Measurements from ENCODE around the gene FHOD1.

Gene FHOD1

DNA sequence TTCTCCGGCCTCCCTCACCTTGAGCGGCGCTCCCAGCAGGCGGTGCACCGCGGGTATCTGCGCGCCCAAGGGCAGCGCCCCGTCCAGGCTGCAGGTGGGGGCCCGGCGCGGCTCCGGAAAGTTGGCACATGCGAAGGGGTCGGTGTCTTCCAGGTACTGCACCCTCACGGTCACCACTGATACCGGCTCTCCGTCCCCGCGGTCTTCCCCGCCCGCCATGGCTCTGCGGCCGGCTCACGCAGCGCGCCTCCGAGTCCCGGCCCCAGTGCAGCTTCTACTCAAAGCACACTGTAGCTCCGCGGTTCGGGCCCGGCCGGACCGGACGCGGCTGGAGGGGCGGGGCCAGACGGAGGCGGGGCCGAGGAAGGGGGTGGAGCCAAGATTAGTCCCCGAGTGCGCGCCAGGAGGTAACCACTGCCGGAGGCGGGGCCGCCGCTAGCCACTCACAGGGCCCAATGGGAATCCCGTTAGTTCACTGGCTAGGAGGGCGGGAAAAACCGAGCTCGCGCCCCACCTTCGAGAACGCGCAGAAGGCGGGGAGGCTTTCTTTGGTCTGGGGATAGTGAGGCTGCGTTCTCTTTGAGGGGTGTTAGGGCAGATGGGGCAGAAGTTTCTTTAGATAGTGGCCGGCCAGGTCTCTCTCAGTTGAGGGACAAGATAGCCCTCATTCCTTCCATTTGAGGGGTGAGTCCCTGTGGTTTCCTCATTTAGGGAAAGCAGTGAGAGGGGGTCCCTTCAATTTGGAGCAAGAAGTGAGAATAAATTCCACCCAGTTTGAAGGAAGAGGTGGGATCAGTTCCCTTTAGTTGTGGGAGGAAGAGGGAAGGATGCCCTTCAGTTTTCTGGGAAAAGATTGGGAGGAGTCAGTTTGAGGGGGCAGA, at the start of gene FHOD1:
FHOD1 (minus strand) TSS at position 290 of the 881 bp plus-strand sequence; CDS start at position 219, 71 bp downstream.
- no peaks in the 10 kb centered on the region for H3K36me3 ChIP-seq (ENCODE audit: control insufficient read depth, insufficient read depth, low read length)
- TF ChIP-seq, protein P1, sequence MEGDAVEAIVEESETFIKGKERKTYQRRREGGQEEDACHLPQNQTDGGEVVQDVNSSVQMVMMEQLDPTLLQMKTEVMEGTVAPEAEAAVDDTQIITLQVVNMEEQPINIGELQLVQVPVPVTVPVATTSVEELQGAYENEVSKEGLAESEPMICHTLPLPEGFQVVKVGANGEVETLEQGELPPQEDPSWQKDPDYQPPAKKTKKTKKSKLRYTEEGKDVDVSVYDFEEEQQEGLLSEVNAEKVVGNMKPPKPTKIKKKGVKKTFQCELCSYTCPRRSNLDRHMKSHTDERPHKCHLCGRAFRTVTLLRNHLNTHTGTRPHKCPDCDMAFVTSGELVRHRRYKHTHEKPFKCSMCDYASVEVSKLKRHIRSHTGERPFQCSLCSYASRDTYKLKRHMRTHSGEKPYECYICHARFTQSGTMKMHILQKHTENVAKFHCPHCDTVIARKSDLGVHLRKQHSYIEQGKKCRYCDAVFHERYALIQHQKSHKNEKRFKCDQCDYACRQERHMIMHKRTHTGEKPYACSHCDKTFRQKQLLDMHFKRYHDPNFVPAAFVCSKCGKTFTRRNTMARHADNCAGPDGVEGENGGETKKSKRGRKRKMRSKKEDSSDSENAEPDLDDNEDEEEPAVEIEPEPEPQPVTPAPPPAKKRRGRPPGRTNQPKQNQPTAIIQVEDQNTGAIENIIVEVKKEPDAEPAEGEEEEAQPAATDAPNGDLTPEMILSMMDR (IDR thresholded peaks at IDR 0.05; ENCODE audit: insufficient read depth, low read length, poor library complexity, severe bottlenecking), result no peak
- no peaks in the 10 kb centered on the region for H3K27me3 ChIP-seq (replicated peaks; ENCODE audit: control insufficient read depth, insufficient read depth, low read length)
- DNase-seq (ENCODE audit: extremely low read depth, insufficient read length), result peak; percentile 98
- peak within 1 kb of the TSS; percentile 71 for H3K4me3 ChIP-seq (replicated peaks; ENCODE audit: low read depth, low read length)

DNA sequence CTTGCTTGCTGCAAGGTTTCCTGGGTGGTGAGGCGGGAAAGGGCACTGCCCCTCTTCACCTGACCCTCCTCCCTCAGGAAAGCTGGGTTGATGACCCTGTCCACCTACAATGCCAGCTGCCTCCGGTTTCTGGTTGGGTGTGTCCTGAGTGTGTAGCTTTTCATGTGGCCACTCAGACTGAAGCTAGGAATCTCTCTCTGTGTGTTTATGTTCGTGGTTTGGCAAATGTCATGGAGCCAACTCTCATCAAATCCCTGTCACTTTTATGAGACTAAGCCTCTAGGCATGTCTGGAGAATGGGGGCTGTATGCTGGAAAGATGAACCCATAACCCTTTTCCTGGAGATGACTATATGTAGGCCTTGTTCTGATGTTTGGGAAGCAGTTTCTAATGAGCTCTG, 49.1 kb upstream of the FHOD1 start:
- Histone ChIP-seq H3K36me3 (ENCODE audit: control insufficient read depth, insufficient read depth, low read length) (no peaks in the 10 kb centered on the region), H3K4me3 (replicated peaks; ENCODE audit: low read depth, low read length) (no peak overlapping the region), H3K27me3 (replicated peaks; ENCODE audit: control insufficient read depth, insufficient read depth, low read length) (peaks cover 2% of the 10 kb centered on the region)
- TF ChIP-seq, protein P1 (IDR thresholded peaks at IDR 0.05; ENCODE audit: insufficient read depth, low read length, poor library complexity, severe bottlenecking), result no peak
- no peak for DNase-seq (ENCODE audit: extremely low read depth, insufficient read length)

DNA sequence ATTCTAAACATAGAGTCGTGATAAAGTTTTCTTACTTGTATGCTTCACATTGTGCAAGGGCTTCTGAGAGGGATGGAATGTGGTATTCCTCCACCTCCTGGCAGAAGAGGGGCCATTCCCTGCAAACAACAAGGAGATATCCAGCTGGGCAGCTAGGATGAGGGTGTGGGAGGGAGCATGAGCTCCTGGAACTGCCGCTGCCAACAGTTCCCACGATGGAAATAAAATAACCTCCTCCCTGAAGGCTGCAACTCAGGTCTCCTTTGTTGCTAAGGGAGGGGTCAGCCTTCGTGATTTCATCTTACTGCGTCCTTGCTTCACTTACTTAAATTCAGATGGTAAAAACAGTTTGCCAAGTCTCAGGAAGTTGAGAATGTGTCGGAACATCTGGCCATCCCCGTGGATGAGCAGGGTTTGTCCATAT, 47.7 kb upstream of the FHOD1 start:
- no peak overlapping the region for H3K4me3 ChIP-seq (replicated peaks; ENCODE audit: low read depth, low read length)
- DNase-seq (ENCODE audit: extremely low read depth, insufficient read length), result no peak
- TF ChIP-seq, protein P1 (IDR thresholded peaks at IDR 0.05; ENCODE audit: insufficient read depth, low read length, poor library complexity, severe bottlenecking), result no peak
- no peaks in the 10 kb centered on the region for H3K36me3 ChIP-seq (ENCODE audit: control insufficient read depth, insufficient read depth, low read length)
- H3K27me3 ChIP-seq (replicated peaks; ENCODE audit: control insufficient read depth, insufficient read depth, low read length), result peaks cover 2% of the 10 kb centered on the region

DNA sequence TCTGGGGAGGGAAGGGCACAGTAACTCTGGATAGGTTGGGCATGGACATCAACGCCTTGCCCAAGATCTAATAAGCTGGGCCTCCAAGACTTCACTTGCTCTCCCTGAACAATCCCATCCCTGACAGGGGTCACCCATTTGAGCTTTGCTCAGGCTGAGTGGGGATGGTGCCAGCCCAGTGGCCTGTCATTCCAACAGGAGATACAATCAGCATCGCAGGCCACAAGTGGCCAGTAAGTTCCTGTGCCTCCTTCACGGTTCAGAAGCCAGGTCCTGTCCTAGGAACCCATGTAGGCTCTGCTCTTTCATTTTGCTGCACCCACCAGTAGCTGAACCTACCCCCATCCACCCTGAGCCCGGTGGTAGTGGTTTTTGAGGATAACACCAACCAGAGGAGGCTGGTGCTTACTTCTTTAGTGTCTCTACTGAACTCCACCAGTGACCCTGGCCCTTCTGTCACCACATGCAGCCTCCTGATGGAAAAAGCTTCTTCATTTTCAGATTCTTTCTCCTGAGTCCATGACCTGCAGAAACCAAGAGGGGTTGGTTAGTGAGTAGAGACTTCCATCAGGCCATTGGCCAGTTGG, 47.0 kb upstream of the FHOD1 start:
- Histone ChIP-seq H3K36me3 (ENCODE audit: control insufficient read depth, insufficient read depth, low read length) (no peaks in the 10 kb centered on the region), H3K4me3 (replicated peaks; ENCODE audit: low read depth, low read length) (no peak overlapping the region), H3K27me3 (replicated peaks; ENCODE audit: control insufficient read depth, insufficient read depth, low read length) (peaks cover 2% of the 10 kb centered on the region)
- DNase-seq (ENCODE audit: extremely low read depth, insufficient read length), result no peak
- TF ChIP-seq, protein P1 (IDR thresholded peaks at IDR 0.05; ENCODE audit: insufficient read depth, low read length, poor library complexity, severe bottlenecking), result no peak

DNA sequence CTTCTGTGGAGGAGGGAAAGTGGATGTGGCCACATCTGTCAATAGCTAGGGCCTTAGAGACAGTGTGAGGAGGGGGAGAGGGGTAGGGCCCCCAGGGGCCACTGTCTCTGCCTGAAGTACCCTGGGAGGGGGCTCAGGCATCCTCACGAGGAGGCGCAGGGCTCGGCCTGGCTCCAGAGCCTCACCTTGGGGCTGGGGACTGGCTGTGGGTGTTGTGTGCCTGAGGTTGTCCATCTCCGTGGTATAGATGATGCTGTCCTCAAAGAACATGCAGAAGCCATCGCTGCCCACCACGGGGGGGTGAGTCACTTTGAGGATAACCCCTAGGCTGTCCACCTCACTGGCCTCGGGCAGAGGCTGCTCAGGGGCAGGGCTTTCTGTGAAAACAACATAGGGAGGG, 44.2 kb upstream of the FHOD1 start:
- no peak overlapping the region for H3K4me3 ChIP-seq (replicated peaks; ENCODE audit: low read depth, low read length)
- H3K36me3 ChIP-seq (ENCODE audit: control insufficient read depth, insufficient read depth, low read length), result no peaks in the 10 kb centered on the region
- DNase-seq (ENCODE audit: extremely low read depth, insufficient read length), result no peak
- H3K27me3 ChIP-seq (replicated peaks; ENCODE audit: control insufficient read depth, insufficient read depth, low read length), result peaks cover 2% of the 10 kb centered on the region
- TF ChIP-seq, protein P1 (IDR thresholded peaks at IDR 0.05; ENCODE audit: insufficient read depth, low read length, poor library complexity, severe bottlenecking), result no peak
